Fibroblast of lung (primary cell): ENCODE data around the gene RPS15. TPM values are rescaled to one million over a fixed set of nuclear protein-coding genes. Genes with fewer than 3 reads are reported as not detected.

Source experiments
- DNase-seq, 2 donors: peaks; one replicate each; pipeline versions ENCODE4 v3.0.0 to v3.0.0-alpha.2; 2010; ENCODE audit warnings: low read depth in 2 of 2
- H2AFZ ChIP-seq: 2 replicates; pipeline ENCODE4 v1.5.1; 2012; ENCODE audit warnings: low read length, control low read depth, inconsistent platforms
- H3K27ac ChIP-seq: 2 replicates; pipeline ENCODE4 v1.5.1; 2011; ENCODE audit warnings: low read length, control low read depth; ENCODE audit not compliant: insufficient read depth
- H3K27me3 ChIP-seq: 2 replicates; pipeline ENCODE4 v1.5.1; 2011; ENCODE audit warnings: mild to moderate bottlenecking, low read length; ENCODE audit not compliant: control insufficient read depth, insufficient read depth
- H3K36me3 ChIP-seq: 2 replicates; pipeline ENCODE4 v1.5.1; 2011; ENCODE audit warnings: low read length; ENCODE audit not compliant: control insufficient read depth, insufficient read depth
- H3K4me1 ChIP-seq: 2 replicates; pipeline ENCODE4 v1.5.1; 2011; ENCODE audit warnings: low read length; ENCODE audit not compliant: control insufficient read depth, insufficient read depth; ENCODE audit errors: extremely low read depth
- H3K4me2 ChIP-seq: 2 replicates; pipeline ENCODE4 v1.5.1; 2011; ENCODE audit warnings: low read length, control low read depth; ENCODE audit not compliant: insufficient read depth; ENCODE audit errors: extremely low read depth
- H3K4me3 ChIP-seq, 4 experiments: fragments of 200-600 bp in 1 of 4; sonication (generic) in 1 of 4; replicated peaks in 1 of 4; 2 replicates each; pipeline ENCODE4 v1.5.1; 2011 to 2016; ENCODE audit warnings: low read length in 4 of 4, low read depth in 3 of 4, mild to moderate bottlenecking in 3 of 4, control low read depth in 2 of 4, inconsistent platforms in 1 of 4, mixed read lengths in 1 of 4; ENCODE audit not compliant: insufficient read depth in 1 of 4; ENCODE audit errors: control extremely low read depth in 1 of 4
- H3K79me2 ChIP-seq: 2 replicates; pipeline ENCODE4 v1.5.1; 2012; ENCODE audit warnings: mild to moderate bottlenecking, low read length, inconsistent platforms; ENCODE audit not compliant: control insufficient read depth, insufficient read depth
- H3K9ac ChIP-seq: 2 replicates; pipeline ENCODE4 v1.5.1; 2011; ENCODE audit warnings: mild to moderate bottlenecking, low read length, control low read depth; ENCODE audit not compliant: insufficient read depth
- H3K9me3 ChIP-seq: 2 replicates; pipeline ENCODE4 v1.5.1; 2012; ENCODE audit warnings: low read depth, low read length; ENCODE audit not compliant: control insufficient read depth, insufficient read depth
- H4K20me1 ChIP-seq: 2 replicates; pipeline ENCODE4 v1.5.1; 2011; ENCODE audit warnings: low read length; ENCODE audit not compliant: control insufficient read depth, insufficient read depth; ENCODE audit errors: extremely low read depth
- CTCF ChIP-seq, 2 donors: IDR thresholded peaks in 1 of 2; conservative IDR thresholded peaks in 1 of 2; 1 replicate in 1 of 2; 2 replicates in 1 of 2; pipeline ENCODE4 v1.5.1; 2011 to 2012; ENCODE audit warnings: low read length in 2 of 2, control low read depth in 1 of 2, inconsistent platforms in 1 of 2, low read depth in 1 of 2, mild to moderate bottlenecking in 1 of 2
- EZH2 ChIP-seq: IDR thresholded peaks from 2 replicates; pipeline ENCODE4 v1.5.1; 2012; ENCODE audit warnings: low read length, control low read depth, mild to moderate bottlenecking; ENCODE audit errors: missing control alignments
- polyA plus RNA-seq, 2 donors: library from polyadenylated mRNA; depleted of rRNA in 1 of 2; stranded (reverse) in 1 of 2; unstranded in 1 of 2; fragments of >200 nt; gene quantifications; 2 replicates each; pipeline ENCODE4 v1.2.1, GENCODE V29; 2011 to 2012; ENCODE audit warnings: missing spikeins in 1 of 2
- total RNA-seq: library from RNA; depleted of rRNA; stranded (reverse); fragments of >200 nt; gene quantifications from 2 replicates; pipeline ENCODE4 v1.2.1, GENCODE V29; 2014

RPS15 gene
- total and polyA plus RNA-seq, 2 donors (not counting 1 experiment from before 2014, with no cell fraction given) = 369 to 878 TPM

- TF ChIP-seq CTCF (conservative IDR thresholded peaks at IDR 0.05 in 1 of 2, IDR thresholded peaks at IDR 0.05 in 1 of 2; ENCODE audit: low read depth in 1 of 2, low read length in 2 of 2) (no peak), EZH2 (no peak)
- Histone ChIP-seq H3K4me1 (peaks cover 3% of the 10 kb centered on the region), H4K20me1 (no peaks in the 10 kb centered on the region), H3K9ac (no peak overlapping the region), H3K4me2 (no peak overlapping the region), H3K9me3 (no peaks in the 10 kb centered on the region), H2AFZ (no peak overlapping the region), H3K27me3 (peaks cover 55% of the 10 kb centered on the region), H3K4me3 (no peak overlapping the region), H3K36me3 (no peaks in the 10 kb centered on the region), H3K79me2 (no peaks in the 10 kb centered on the region), H3K27ac (no peak overlapping the region)
- DNase-seq = no peak
Measured at GRCh38 chr19:1447944-1448343, 9.7 kb downstream of the RPS15 start.

- H3K27me3 ChIP-seq = peaks cover 67% of the 10 kb centered on the region
- no peaks in the 10 kb centered on the region for H3K9me3 ChIP-seq
- H3K27ac ChIP-seq = no peak within 1 kb of the TSS
- H3K79me2 ChIP-seq = no peaks in the 10 kb centered on the region
- H4K20me1 ChIP-seq = no peaks in the 10 kb centered on the region
- peak within 1 kb of the TSS; percentile 13 for H3K4me2 ChIP-seq
- peak in 1 of 2 donors; percentile 26 for DNase-seq
- no peak within 1 kb of the TSS for H3K9ac ChIP-seq
- H3K4me3 ChIP-seq = peak within 1 kb of the TSS in 2 of 4 experiments; percentile 11 to 25
- H3K36me3 ChIP-seq = no peaks in the 10 kb centered on the region
- H2AFZ ChIP-seq = no peak within 1 kb of the TSS
- peaks cover 6% of the 10 kb centered on the region for H3K4me1 ChIP-seq
- peak; percentile 32 for TF ChIP-seq EZH2
- no peak for TF ChIP-seq CTCF (conservative IDR thresholded peaks at IDR 0.05 in 1 of 2, IDR thresholded peaks at IDR 0.05 in 1 of 2; ENCODE audit: low read depth in 1 of 2, low read length in 2 of 2)
Measured at GRCh38 chr19:1449467-1450442, 11.6 kb downstream of the RPS15 start, which contains the start of gene APC2. Gene APC2 (plus strand): TSS chr19:1450121. CDS start chr19:1453002, 2,881 bp downstream.

GRCh38 chr19:1450735-1451731, 12.8 kb downstream of the RPS15 start:
- no peak overlapping the region for H2AFZ ChIP-seq
- TF ChIP-seq CTCF (conservative IDR thresholded peaks at IDR 0.05 in 1 of 2, IDR thresholded peaks at IDR 0.05 in 1 of 2; ENCODE audit: low read depth in 1 of 2, low read length in 2 of 2) (no peak), EZH2 (peak; percentile 54)
- H4K20me1 ChIP-seq = no peaks in the 10 kb centered on the region
- no peaks in the 10 kb centered on the region for H3K9me3 ChIP-seq
- peaks cover 74% of the 10 kb centered on the region for H3K27me3 ChIP-seq
- no peaks in the 10 kb centered on the region for H3K36me3 ChIP-seq
- peaks cover 3% of the 10 kb centered on the region for H3K4me1 ChIP-seq
- H3K9ac ChIP-seq = no peak overlapping the region
- H3K27ac ChIP-seq = no peak overlapping the region
- H3K79me2 ChIP-seq = no peaks in the 10 kb centered on the region
- DNase-seq = no peak
- no peak overlapping the region for H3K4me2 ChIP-seq
- H3K4me3 ChIP-seq = no peak overlapping the region
